GM20000 (cell line): ENCODE measurements around the gene KISS1.

Experiments used
- DNase-seq: peaks from one replicate; pipeline ENCODE4 v3.0.0; 2012; ENCODE audit warnings: low spot score
- CTCF ChIP-seq: IDR thresholded peaks from 2 replicates; pipeline ENCODE4 v1.5.1; 2012; ENCODE audit warnings: mild to moderate bottlenecking, control low read depth; ENCODE audit errors: extremely low read depth, missing control alignments

Gene KISS1

DNA sequence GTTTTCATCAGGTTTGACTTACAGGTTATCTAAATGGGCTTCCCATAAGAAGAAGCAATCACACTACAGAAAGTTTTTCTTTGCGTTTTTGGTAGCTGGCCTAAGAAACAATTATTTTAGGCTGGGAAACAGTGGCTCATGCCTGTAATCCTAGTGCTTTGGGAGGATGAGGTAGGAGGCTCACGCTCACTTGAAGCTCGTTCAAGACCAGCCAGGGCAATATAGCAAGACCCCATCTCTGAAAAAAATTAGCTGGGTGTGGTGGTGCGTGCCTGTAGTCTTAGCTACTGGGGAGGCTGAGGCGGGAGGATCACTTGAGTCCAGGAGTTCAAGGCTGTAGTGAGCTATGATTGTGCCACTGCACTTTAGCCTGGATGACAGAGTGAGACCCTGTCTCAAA lies 28.6 kb downstream of the KISS1 start:
- no peak for DNase-seq
- no peak for TF ChIP-seq CTCF

- DNase-seq, result no peak
- TF ChIP-seq CTCF, result no peak
Measured at GRCh38 chr1:204166219-204166618, 30.1 kb downstream of the KISS1 start, which contains the start of gene REN. Gene REN, minus strand, starts transcription at chr1:204166337. Its CDS starts 44 bp downstream, at chr1:204166293.

DNA sequence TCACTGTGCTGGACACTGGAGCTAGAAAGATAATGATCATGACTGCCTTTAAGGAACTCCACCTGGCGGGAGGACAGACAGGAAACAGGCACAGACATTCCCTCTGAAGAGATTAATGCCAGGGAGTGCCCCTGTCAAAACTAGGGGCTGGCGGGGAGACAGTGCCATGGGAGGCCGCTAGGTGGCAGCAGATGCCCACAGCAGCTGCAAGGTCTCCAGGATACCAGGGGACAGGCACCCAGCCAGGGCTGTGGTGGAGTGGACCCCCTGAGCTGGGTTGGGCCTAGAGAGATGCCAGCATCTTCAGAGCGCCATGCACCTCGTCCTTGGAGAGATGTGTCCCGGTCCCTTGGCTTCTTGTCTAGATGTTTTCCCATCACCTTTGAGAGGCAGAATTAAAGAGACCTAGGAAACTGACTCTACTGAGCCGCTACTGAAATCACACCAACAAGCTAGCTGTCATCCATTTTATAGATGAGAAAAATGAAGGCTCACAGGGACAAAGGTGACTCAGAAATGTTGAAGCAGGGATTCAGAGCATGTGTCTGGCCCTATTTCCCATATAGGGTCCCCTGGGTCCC lies 33.7 kb downstream of the KISS1 start:
- peak; percentile 87 for DNase-seq
- TF ChIP-seq CTCF, result peak; percentile 97

DNA sequence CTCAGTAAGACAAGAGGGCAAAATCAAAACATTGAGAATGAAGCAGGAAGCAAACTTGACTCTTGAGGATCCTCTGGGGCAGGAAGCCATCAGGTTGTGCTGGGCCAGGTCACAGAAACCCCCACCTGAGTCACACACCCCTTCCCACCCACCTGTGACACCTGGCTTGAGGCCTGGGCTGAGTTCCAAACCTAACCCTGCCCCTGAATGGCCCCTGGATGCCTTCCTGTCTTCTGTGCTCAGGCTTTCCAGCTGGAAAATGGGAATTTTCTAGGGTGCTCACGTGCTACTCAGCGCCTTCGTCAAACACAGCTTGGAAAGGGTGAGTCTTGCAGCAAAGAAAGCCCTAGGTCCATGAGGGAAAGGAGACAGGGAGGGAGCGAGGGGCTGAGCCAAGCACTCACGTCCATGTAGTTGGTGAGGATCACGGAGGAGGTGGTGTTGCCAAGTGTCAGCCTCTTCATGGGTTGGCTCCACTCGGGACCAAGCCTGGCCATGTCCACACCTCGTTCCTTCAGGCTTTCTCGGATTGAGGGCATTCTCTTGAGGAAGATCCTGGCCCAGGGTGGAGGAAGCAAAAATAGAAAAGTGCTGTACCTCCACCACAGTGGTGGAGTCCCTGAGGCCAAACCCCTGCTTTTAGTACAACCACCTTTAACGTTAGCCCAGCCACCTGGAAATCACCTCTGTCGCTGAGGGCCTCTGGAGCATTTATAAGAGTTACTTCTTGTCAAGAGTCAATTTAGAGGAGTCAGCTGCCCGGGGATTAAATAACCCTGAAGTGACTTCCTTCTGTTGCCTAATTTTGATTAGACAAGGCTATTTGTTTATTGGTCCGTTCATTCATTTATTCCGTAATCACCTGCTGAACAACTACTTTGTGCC lies 34.4 kb downstream of the KISS1 start:
- TF ChIP-seq CTCF, result no peak
- no peak for DNase-seq

GRCh38 chr1:204157962-204158361 lies 38.3 kb downstream of the KISS1 start:
- DNase-seq, result no peak
- TF ChIP-seq CTCF, result no peak

- TF ChIP-seq CTCF, result no peak
- no peak for DNase-seq
Measured at GRCh38 chr1:204155881-204156280, 40.4 kb downstream of the KISS1 start.

- DNase-seq, result no peak
- no peak for TF ChIP-seq CTCF
Measured at GRCh38 chr1:204154568-204155255, 41.6 kb downstream of the KISS1 start.
